ENCODE data around the gene TTN.
A peak's percentile ranks its signal among the peaks of the same experiment; 100 is the strongest.
"Not testable (repeated sequence)": the region's sequence is repeated elsewhere in the genome, so short reads cannot be mapped to it uniquely, and the experiment has no call there.

The TTN gene

DNA sequence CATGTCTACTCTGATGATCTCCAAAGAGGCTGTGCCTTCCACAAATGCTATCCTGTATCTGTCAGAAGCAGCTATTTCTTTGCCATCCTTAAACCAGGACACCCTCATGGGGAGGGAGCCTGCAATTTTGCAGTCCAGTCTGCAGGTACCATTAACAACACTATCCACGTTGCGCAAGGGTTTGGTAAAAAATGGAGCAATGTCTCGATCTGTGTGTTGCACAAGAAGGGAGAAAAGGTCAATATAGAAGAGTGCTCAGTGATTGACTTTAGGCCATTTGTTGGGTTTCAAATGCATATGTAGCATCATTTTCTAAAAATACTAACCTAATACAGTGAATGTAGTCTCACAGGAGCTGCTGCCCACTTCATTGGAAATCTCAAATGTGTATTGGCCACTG, 74.3 kb downstream of the TTN start:
- no peak for DNase-seq

DNA sequence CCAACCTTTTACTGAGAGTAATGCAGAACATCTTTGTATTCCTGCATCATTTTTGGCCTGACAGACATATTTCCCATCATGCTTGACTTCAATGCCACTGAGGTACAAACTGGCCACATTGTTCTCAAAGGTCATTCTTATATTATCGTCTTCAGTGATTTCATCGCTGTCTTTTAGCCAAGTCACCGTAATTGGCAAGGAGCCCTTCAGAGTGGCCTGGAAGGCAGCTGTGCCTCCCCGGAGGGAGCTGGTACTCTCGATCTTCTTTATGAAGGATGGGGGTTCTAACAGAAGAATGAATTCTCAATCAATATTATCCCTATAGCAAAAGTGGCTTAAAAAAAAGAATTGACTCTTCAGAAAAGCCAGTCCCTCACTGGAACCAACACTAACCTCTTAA, 75.9 kb downstream of the TTN start:
- no peak for DNase-seq

DNA sequence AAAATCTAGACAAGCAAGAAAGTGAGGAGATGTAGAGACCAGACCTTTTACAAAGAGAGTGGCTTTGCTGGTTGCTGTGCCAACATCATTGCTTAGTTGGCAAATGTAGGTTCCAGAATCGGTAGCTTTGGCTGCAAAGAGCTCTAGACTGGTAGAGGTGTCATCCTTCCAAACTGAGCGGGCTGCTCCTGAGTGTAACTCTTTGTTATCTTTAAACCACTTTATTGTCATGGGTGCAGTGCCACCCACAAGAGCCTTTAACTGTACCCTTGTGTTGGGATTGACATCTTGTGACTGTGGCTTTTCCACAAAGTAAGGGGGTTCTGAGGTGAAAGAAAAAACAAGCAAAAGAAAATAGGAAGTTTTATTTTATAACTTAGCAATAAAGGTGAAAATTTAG, 77.2 kb downstream of the TTN start:
- DNase-seq: no peak

DNA sequence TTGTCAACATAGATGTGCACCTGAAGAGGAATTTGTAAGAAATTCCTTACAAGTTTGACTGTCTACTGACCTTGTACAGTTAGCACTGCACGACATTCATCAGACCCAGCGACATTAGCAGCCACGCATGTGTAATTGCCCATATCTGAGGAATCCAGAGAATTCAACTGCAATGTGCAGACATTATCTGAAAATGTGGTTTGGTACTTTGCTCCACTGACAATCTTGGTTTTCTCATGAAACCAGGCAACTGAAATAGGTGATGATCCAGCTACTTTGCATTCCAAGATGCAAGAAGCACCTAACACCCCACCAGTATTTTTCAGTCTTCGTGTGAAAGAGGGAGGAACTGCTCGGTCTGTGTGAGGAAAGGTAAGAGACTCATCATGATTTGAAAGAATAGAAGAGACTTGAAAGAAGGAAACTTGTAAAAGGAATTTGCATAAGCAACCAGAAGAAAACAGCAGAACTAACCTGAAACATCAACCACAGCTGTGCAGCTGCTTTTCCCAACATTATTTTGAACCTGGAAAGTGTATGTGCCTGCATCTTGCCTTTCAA, 83.4 kb downstream of the TTN start:
- no peak for DNase-seq

DNA sequence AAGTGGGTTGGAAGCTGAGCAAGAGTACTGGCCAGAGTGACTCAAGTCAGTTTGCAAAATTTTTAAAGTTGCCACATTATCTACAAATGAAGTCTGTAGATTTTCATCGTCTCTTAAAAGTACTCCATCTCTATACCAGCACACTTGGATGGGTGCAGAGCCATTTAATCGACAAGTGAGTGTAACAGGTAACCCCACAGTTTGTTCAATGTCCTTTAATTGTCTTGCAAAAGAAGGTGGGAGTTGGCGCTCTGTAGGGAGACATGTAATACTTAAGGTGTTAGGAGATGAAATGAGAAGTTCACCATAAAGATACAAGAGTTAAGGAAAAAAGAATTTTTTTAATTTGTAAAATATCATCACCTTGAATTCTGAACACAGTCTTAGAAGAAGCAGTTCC, 84.9 kb downstream of the TTN start:
- no peak for DNase-seq

DNA sequence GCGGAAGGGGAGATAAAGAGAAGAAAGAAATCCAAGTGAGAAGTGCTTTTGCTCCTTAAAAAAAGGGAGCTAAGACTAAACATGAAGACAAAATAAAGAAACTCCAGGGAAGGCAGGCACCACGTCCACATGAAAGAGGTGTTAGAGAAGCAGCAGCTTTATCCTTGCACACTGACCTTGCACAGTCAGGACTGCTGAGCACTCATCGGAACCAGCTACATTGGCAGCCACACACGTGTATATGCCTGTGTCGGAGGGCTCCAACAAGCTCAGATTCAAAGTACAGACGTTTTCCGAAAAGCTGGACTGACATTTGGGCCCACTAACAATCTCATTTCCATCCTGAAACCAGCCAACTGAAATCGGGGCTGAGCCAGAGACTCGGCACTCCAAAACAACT, 88.2 kb downstream of the TTN start:
- no peak for DNase-seq

DNA sequence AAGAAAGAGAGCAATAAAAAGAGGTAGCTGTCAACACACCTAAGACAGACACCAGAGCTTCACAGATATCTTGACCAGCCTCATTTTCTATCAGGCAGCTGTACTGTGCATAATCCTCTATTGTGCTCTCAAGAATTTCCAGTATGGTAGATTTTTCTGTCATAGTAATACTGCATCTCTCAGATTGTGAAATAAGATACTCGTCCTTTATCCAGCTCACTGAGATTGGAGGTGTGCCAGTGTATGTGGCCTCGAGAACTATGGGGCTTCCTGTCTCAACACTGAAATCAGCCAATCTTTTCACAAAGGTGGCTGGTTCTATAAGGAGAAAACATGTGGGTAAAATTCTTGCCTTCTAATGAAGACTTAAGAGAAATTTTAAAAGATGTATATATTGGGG, 88.9 kb downstream of the TTN start:
- no peak for DNase-seq

DNA sequence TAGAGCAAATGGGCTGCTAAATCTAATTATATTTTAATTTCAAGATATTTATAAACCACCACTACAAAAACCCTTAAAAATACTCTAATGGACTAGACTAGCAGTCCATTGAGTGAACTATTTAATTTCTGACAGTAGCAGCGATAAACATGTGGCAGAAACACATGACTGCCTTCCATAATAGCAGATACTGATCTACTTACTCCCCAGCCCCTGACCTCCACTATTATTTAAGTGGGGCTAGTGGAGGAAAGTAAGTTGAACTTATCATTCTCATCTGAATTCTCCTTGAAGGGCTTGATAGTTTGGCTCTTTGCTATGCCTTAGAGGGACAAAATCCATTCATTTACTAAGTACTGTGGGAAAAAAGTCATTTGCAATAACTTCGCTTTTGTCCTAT, 90.8 kb downstream of the TTN start:
- no peak for DNase-seq

DNA sequence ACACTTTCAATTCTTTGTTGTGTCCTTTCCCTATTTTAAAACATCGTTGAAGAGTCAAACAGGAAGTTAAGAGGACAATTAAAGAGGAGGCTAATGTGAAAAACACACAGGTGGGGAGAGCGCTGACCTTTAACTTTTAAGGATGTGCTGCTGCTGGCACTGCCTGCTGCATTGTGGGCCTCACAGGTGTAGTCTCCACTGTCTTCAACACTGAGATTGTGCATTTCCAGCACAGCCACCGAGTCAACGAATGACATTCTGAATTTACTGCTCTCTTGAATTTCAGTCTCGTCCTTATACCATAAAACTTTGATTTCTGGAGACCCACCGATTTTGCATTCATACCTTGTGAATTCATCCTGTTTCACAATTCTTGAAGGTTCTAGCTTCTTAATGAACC, 91.9 kb downstream of the TTN start:
- DNase-seq: no peak

DNA sequence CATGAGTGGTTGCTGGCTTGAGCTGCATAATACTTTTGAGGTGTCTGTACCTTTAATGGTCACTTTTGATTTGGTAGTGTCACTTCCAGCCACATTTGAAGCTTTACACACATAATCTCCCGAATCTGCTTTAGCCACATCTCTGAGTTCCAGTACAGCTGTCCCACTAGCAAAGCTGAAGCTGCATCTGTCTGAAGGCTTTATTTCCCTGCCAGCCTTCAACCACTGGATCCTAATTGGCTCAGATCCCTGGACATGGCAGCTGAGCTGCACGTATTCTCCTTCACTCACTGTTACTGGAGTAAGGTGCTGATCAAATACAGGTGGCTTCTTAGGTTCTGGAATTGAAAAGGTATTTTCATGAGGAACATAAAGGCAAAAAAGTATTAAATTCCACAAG, 99.7 kb downstream of the TTN start:
- DNase-seq: no peak

DNA sequence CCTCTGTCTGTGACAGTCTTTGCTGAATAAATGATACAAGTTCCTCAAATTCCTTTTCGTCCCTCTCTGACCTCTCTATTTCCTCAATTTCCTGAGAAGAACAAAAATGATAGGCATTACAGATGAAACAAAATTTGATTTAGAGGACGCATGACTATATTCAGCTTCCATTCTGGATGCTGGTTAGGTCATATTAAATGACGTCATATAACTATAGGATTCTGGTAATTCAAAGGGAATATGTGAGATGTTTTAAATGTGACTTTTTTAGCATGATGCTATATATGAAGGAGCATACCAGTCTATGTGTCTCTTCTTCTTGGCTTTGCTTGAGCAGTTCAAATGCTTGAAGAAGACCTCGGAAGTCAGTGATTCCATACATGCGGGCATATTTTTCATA, 102.3 kb downstream of the TTN start:
- DNase-seq: no peak

DNA sequence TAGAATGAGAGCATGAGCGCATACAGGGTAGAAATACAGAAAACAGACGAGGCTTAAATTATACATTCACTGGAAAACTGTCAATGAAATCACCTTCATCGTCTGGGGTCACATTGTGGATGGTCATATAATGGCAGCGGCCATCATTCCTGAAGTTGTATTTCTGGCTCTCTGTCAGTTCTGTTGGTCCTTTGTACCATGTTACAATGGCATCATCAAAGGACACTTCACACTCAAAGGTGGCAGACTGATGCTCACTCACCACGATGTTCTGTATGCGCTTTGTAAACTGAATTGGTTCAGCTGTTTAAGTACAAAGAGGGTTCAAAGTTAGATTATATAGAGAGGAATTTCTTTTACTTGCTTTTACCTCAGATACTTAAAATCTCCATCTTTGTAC, 104.9 kb downstream of the TTN start:
- DNase-seq: no peak

DNA sequence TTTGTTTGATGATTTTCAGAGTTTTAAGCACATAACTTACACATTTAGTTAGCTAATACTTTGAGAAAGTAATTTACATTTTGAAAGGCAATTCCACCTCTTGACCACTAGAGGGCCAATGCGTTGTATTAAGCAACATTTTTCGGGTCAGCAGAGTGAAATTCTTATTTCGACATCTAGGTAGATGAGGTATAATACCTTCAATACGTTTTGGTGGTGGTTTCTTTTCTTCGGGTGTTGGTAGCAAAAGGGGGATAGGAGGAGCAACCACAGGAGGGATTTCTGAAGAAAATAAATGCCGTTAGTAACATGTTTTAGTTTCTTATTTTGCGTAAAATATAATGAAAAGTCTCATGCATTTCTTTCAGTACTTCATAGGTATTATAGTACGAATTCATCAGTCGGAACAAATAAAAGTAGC, 106.3 kb downstream of the TTN start:
- DNase-seq: peak; percentile 48

DNA sequence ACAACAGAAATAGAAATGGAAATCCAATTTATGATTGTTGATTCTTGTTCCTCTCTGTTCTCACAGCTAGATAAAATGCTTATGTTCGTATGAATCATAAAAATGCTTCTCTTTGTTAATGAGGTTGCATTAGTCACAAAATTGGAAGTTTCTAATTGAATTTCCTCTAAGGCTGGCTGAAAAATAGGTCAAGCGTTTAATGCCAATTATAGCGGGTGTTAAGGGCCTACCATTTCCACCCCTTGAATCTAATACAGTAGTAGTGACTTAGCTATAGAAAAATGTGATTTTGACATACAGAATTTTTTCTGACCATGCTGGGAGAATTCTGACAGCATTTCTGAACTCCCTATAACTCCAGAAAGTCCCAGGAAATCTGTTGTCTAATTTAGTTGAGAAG, 107.1 kb downstream of the TTN start:
- DNase-seq: no peak

DNA sequence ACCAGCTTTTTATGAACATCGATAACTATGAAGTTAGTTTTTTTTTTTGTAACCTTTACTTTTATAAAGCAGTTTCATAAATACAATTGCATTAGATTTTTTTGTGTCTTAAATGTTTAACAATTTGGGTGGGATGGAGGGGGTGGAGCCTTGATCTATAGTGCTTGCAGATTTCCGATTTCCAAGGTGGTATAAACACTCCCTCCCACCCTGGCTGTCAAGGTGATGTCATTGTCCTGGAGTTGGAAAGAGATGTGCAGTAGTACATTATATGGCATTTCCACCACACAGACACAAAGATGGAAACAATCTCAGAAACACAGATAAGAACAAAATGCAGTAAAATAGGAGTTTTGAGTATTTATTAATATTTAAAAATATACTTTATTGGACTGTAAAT, 114.4 kb downstream of the TTN start:
- DNase-seq: no peak

DNA sequence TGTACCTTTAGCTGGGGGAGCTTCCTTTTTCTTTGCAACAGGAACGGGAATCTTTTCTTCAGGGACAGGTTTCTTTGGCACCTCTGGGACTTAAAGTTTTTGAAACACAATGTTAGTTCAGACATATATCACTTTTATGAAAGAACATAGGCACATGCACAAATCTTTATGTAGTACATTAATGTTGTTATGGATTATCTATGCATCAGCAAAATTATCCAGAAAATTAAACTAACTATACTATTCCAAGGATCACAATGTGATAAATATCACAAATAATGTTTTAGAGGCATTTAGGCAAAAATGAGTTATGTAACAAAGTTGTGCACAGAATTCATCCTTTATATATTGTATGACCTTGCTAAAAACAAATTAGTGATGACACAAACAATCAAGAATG, 117.4 kb downstream of the TTN start:
- DNase-seq: no peak

DNA sequence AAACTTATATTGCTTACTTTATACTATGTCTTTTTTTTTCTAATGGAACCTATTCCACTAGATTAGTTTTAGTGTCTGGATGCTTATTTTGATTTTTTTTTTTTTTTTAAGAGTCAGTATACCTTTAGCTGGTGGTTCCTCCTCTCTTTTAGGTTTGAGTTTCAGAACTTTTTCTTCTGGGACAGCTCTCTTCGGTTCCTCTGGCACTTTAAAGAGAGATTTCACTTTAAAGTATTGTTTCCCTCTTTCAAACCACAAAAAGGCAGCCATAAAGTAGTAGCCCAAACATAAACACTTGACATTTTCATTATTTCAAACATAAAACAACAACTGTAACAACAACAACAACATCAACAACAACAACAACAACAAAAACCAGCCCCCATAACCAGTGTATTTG, 123.3 kb downstream of the TTN start:
- no peak for DNase-seq

DNA sequence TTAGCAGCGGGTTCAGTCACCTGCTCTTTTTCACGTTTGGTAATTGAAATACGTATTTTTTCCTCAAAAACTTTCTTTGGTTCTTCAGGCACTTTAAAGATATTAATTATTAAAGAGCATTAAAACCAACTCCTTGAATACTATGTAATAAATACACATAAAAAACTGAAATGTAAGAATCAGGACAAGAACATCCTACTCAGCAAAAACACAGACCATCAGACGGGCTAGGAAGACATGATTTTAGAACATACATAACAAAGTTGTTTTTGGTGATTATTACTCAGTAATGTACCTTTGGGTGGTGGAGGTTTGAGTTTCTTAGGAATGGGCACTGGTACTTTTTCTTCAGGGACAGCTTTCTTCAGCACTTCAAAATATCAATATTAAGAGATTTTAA, 126.1 kb downstream of the TTN start:
- DNase-seq: no peak

DNA sequence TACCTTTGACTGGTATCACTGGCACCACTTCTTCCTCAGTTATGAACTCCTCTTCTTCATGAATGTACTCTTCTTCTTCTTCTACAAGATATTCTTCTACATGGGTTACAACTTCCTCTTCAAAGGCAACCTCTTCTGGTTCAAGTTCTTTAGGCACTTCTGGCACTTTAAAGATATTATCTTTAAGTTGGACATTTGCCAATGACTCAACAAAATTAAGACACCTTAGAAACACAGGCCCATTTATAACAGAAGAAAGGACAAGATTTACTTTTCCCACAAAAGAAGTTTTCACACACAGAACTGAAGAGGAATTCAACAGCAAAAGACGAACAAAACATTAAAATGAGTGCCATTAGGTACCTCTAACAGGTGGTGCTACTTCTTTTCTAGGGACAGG, 127.3 kb downstream of the TTN start:
- no peak for DNase-seq

DNA sequence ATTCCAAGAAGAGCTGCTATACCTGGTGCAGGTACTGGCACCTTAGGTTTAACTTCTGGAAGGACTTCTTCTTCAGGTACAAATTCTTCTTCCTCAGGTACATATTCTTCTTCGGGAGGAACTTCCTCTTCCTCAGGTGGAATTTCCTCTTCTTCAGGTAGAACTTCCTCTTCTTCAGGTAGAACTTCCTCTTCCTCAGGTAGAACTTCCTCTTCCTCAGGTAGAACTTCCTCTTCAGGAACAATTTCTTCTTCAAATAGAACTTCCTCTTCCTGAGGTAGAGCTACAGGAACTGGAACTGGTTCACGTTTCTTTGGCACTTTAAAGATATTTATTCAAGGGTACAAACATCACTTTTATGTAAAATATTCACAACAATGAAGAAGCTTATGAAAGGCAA, 129.6 kb downstream of the TTN start:
- no peak for DNase-seq

DNA sequence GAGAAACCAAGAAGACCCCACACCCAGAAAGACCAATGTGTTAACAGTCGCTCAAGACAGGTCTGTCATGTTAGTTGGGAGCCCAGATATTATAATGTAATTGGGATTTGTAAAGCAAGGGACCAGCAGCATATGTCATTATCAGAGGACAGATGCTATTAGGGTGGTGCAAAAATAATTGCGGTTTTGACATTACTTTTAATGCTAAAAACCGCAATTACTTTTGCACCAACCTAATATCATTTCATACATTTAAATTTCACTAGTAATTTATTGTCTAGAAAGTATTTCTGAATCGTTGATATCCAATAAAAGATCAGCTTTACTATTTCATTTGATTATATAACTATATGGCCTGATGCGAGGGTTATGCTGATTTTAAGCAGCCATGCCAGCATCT, 131.2 kb downstream of the TTN start:
- DNase-seq: no peak

DNA sequence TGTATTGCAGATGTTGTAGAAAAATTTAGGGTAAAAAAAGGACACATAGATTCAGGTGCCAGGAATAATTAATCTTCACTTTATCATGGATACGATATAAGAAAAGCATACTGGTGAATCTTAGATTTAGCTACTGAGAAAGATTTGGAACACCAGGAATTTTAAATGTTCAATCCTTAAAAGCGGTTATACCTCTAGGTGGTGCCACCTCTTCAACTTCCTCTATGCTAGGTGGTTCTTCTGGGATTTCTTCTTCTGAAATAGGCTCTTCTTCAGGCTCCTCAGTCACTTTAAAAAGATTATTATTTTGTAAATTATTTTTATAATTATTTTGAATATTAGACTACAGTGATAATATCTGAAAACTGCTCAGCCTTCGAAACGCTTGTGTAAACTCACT, 133.1 kb downstream of the TTN start:
- no peak for DNase-seq

DNA sequence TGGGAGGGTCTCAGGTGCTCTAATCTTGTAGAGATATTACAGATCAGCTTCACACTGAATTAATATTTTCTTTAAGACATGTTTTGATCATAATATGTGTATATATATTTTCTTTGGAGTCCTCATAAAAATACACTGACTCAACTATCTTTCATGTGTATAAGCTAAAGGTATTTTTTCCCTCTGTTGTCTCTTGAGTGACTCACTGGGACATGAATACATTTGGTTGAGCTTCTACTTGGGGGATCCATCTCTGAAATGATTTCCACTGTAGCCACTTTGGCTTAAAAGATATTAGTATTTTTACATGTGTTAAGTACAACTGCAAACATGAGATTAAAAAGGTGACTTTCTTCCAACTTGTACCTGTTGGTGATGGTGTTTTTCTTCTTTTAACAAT, 140.8 kb downstream of the TTN start:
- DNase-seq: no peak

DNA sequence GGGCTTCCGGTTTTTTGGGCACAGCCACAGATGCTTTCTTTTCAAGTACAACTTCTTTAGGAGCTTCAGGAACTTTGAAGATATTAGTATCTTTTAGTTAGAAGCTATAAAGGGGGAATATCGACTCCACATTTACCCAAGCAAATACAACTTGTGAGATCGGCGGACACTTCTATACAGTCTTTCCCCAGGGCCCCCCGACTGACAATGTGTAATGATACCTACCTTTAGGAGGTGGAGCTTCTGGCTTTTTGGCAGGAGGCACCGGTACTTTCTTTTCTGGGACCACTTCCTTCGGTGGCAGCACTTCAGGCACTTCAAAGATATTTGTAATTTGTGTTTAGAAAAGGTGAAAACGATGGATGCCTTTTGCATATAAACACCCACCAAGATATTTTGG, 148.7 kb downstream of the TTN start:
- DNase-seq: not testable (repeated sequence)

DNA sequence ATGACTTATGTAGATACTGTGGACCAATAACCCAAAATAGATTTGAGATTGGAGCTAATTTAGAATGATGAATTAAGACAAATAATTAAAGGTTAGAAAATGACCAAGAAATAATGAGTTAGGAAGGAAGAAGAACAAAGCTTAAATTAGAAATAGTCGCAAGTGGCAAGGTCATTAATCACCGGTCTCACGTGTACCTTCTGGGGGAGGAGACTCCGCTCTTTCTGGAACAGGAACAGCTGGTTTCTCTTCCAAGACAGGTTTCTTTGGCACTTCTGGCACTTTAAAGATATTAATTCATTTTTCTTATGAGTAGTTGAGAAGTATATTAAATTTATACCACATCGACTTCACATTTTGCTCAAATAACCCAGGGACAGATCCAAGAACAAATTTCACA, 156.7 kb downstream of the TTN start:
- DNase-seq: no peak

DNA sequence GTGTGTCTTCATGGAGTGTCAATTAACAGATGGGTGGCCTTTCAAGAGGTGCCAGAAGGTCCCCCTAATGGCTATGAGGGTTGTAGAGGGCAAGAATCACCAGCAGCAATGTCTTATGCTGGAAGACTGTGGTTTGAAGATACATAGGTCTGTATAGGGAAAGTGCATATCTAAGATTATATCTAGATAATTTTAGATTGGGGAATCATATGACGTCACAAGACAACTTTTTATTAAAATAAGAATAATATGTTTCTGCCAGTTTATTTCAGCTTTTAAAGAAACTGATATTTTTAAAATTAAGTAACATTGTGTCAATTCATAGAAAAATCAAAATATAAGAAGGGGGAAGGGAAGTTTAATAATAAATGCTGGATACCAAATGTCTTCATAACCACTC, 162.3 kb downstream of the TTN start:
- DNase-seq: no peak
